Measurements from ENCODE around the gene PSMD6.

Gene PSMD6

DNA sequence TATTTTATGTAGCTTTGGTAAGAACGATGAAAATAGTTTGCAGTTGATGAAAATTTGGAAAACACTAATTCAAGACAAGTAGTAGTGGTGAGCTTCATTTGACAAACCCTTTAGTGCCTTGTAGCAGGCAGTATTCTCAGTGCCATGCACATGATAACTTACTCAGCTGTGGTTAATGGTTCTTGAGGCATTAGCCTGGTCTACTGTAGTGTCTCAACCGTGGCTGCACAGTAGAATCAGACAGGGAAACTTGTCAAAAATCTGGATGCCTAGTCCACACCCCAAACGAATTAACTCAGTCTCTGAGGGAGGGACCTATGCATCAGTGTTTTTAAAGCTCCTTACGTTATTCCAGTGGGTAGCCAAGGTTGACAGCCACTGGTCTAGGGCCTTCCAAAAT is 45.4 kb downstream of the PSMD6 start:
- TF ChIP-seq, protein P1, sequence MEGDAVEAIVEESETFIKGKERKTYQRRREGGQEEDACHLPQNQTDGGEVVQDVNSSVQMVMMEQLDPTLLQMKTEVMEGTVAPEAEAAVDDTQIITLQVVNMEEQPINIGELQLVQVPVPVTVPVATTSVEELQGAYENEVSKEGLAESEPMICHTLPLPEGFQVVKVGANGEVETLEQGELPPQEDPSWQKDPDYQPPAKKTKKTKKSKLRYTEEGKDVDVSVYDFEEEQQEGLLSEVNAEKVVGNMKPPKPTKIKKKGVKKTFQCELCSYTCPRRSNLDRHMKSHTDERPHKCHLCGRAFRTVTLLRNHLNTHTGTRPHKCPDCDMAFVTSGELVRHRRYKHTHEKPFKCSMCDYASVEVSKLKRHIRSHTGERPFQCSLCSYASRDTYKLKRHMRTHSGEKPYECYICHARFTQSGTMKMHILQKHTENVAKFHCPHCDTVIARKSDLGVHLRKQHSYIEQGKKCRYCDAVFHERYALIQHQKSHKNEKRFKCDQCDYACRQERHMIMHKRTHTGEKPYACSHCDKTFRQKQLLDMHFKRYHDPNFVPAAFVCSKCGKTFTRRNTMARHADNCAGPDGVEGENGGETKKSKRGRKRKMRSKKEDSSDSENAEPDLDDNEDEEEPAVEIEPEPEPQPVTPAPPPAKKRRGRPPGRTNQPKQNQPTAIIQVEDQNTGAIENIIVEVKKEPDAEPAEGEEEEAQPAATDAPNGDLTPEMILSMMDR (IDR thresholded peaks at IDR 0.05; ENCODE audit: low read depth, low read length, missing control alignments), result no peak
- no peak overlapping the region for H3K4me3 ChIP-seq (replicated peaks; ENCODE audit: low read depth, low read length)
- no peak for DNase-seq (ENCODE audit: extremely low read depth, low read depth)

- H3K4me3 ChIP-seq (replicated peaks; ENCODE audit: low read depth, low read length), result no peak overlapping the region
- TF ChIP-seq, protein P1 (IDR thresholded peaks at IDR 0.05; ENCODE audit: low read depth, low read length, missing control alignments), result no peak
- no peak for DNase-seq (ENCODE audit: extremely low read depth, low read depth)
Measured at GRCh38 chr3:63976872-63977200, 46.5 kb downstream of the PSMD6 start.

DNA sequence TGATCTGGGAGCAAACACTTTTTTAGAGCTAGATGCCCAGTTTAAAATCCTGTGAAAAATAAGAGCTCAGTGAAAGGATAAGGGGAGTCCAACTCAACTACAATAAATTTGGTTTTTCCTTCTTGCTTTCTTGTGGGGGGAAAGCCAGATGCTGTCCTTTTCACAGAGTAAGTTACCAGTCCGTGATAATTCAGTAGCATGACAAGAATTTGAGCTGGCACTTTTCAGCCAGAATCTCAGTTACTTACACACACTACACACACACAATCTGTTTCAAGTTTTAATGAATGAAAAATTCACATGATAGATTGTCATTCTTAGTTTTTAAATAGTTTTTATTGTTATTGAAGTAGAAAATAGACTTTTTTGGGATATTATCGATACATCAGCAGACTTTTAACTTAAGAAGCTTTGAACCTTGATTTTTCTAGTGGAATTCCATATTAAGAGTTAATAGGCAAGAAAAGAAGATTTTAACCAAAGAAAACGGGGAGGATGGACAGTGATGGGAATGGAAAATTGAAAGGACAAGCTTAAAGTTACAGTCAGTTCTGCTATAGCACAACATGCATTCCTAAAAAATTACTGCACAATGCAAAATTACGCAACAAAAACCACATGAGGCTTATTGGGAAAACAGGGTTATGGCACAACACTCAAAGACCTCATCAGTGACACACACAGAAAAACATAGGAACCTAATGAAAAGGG is 47.0 kb downstream of the PSMD6 start:
- peak; percentile 56 for DNase-seq (ENCODE audit: extremely low read depth, low read depth)
- H3K4me3 ChIP-seq (replicated peaks; ENCODE audit: low read depth, low read length), result no peak overlapping the region
- TF ChIP-seq, protein P1 (IDR thresholded peaks at IDR 0.05; ENCODE audit: low read depth, low read length, missing control alignments), result no peak

DNA sequence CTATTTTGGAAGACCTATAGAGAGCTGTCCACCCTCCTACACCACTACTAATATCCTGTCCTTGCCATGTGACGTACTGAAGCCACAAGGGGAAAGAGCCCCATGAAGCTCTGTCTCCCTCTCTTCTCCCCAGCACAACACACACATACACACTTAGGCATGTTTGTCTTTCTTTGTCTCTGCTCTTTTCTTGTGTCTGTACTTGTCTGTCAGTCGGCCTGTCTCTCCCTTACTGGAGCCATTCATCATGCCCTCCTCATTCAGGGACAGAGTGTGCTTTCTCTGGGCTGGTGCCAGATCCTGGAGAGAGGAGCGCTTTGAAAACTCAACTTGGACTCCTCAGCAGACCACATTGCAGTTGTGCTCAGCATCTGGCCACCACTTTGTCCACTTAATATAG is 47.6 kb downstream of the PSMD6 start:
- H3K4me3 ChIP-seq (replicated peaks; ENCODE audit: low read depth, low read length), result no peak overlapping the region
- TF ChIP-seq, protein P1 (IDR thresholded peaks at IDR 0.05; ENCODE audit: low read depth, low read length, missing control alignments), result no peak
- no peak for DNase-seq (ENCODE audit: extremely low read depth, low read depth)

DNA sequence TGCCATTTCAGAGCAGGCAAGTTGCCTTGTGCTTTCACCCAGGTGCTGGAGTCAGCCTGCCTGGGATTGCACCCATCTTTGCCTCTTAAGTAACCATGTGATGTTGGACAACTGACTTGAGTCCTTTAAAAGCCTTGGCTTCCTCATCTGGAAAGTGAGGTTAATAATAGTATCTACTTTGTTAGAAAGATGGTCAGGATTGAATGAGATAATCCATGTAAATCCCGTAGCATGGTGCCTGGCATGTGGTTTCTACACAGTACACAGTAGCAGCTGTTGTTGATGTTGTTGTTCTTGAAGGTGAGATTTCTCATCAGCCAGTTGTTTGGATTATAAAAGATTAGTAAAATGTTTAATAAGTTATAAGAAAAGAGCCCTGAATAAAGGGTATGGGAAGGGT is 48.8 kb downstream of the PSMD6 start:
- DNase-seq (ENCODE audit: extremely low read depth, low read depth), result no peak
- TF ChIP-seq, protein P1 (IDR thresholded peaks at IDR 0.05; ENCODE audit: low read depth, low read length, missing control alignments), result no peak
- no peak overlapping the region for H3K4me3 ChIP-seq (replicated peaks; ENCODE audit: low read depth, low read length)

GRCh38 chr3:63973406-63973805 is 49.9 kb downstream of the PSMD6 start:
- TF ChIP-seq, protein P1 (IDR thresholded peaks at IDR 0.05; ENCODE audit: low read depth, low read length, missing control alignments), result no peak
- no peak overlapping the region for H3K4me3 ChIP-seq (replicated peaks; ENCODE audit: low read depth, low read length)
- DNase-seq (ENCODE audit: extremely low read depth, low read depth), result no peak

DNA sequence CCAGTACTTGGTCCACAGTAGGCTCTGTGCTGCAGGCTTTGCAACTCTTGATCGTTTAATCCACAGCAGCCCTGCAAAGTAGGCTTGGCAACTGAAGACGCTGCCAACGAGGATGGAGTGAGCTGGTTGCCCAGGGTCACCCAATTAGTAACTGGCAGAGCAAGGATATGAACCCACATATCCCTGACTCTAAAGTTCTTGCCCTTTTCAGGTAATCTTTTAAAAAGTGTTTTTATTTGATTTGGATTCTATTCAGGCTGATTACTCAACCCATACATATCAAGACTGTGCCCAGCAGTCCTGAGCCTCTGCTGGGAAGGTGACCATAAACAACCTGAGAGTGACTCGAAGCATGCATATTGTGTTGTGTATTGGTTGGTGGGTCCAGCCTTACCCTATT is 50.3 kb downstream of the PSMD6 start:
- no peak overlapping the region for H3K4me3 ChIP-seq (replicated peaks; ENCODE audit: low read depth, low read length)
- TF ChIP-seq, protein P1 (IDR thresholded peaks at IDR 0.05; ENCODE audit: low read depth, low read length, missing control alignments), result no peak
- no peak for DNase-seq (ENCODE audit: extremely low read depth, low read depth)
